Activated CD4-positive, alpha-beta T cell treated with anti-CD3 and anti-CD28 coated beads for 48 hours (primary cell): ENCODE results near the gene PADI4.
"Not testable (repeated sequence)": the region's sequence is repeated elsewhere in the genome, so short reads cannot be mapped to it uniquely, and the experiment has no call there.

Experiments
- DNase-seq: peaks from one replicate; pipeline ENCODE4 v3.0.0-alpha.2; 2020

PADI4 gene

GRCh38 chr1:17401841-17402240 is 93.8 kb downstream of the PADI4 start:
- DNase-seq, result no peak

- no peak for DNase-seq
Observed at GRCh38 chr1:17403081-17403480, 95.1 kb downstream of the PADI4 start.

GRCh38 chr1:17404034-17404684 is 96.2 kb downstream of the PADI4 start:
- no peak for DNase-seq

GRCh38 chr1:17404820-17405219 is 96.8 kb downstream of the PADI4 start:
- no peak for DNase-seq

GRCh38 chr1:17405898-17406759 is 98.1 kb downstream of the PADI4 start:
- peak; percentile 67 for DNase-seq

- not testable (repeated sequence) for DNase-seq
Observed at GRCh38 chr1:17406760-17407475, 98.9 kb downstream of the PADI4 start.

GRCh38 chr1:17407786-17408514 is 100.0 kb downstream of the PADI4 start:
- not testable (repeated sequence) for DNase-seq

- DNase-seq, result no peak
Observed at GRCh38 chr1:17409391-17409811, 101.4 kb downstream of the PADI4 start.

- no peak for DNase-seq
Observed at GRCh38 chr1:17412093-17412870, 104.3 kb downstream of the PADI4 start.
